HEK293T (cell line): ENCODE measurements around the gene DNAJB12.

ENCODE experiments used
- ARNT ChIP-seq: fragments of 450-650 bp; IDR thresholded peaks from 2 replicates; pipeline ENCODE4 v1.6.1; 2017; ENCODE audit warnings: mild to moderate bottlenecking
- BHLHE40 ChIP-seq: fragments of 450-650 bp; IDR thresholded peaks from 2 replicates; pipeline ENCODE4 v1.6.1; 2016; ENCODE audit warnings: mild to moderate bottlenecking, moderate library complexity, borderline replicate concordance
- CTBP1 ChIP-seq: fragments of 450-650 bp; IDR thresholded peaks from 2 replicates; pipeline ENCODE4 v1.6.1; 2016; ENCODE audit warnings: borderline replicate concordance
- FOXA1 ChIP-seq: fragments of 450-650 bp; IDR thresholded peaks from 2 replicates; pipeline ENCODE4 v1.6.1; 2016; ENCODE audit warnings: mild to moderate bottlenecking
- FOXM1 ChIP-seq: fragments of 450-650 bp; IDR thresholded peaks from 2 replicates; pipeline ENCODE4 v1.6.1; 2017; ENCODE audit warnings: mild to moderate bottlenecking, borderline replicate concordance
- L3MBTL2 ChIP-seq: fragments of 450-650 bp; conservative IDR thresholded peaks from 2 replicates; pipeline ENCODE4 v1.6.1; 2016; ENCODE audit warnings: mild to moderate bottlenecking
- LEF1 ChIP-seq: fragments of 450-650 bp; IDR thresholded peaks from 2 replicates; pipeline ENCODE4 v1.6.1; 2017; ENCODE audit warnings: mild to moderate bottlenecking, borderline replicate concordance
- NFRKB ChIP-seq: fragments of 450-650 bp; IDR thresholded peaks from 2 replicates; pipeline ENCODE4 v1.6.1; 2016; ENCODE audit warnings: mild to moderate bottlenecking, moderate library complexity
- SP1 ChIP-seq: fragments of 450-650 bp; IDR thresholded peaks from 2 replicates; pipeline ENCODE4 v1.6.1; 2017
- SUZ12 ChIP-seq: fragments of 450-650 bp; IDR thresholded peaks from 2 replicates; pipeline ENCODE4 v1.6.1; 2016; ENCODE audit warnings: mild to moderate bottlenecking
- TARDBP ChIP-seq: fragments of 450-650 bp; IDR thresholded peaks from 2 replicates; pipeline ENCODE4 v1.6.1; 2016
- ZNF384 ChIP-seq: fragments of 450-650 bp; IDR thresholded peaks from 2 replicates; pipeline ENCODE4 v1.6.1; 2016
- TF ChIP-seq, protein P1 (sequence below): fragments of 450-650 bp; IDR thresholded peaks from 2 replicates; pipeline ENCODE4 v1.6.1; 2016

- TF ChIP-seq ZNF384: no peak
- TF ChIP-seq SUZ12: no peak
- TF ChIP-seq FOXA1: no peak
- no peak for TF ChIP-seq L3MBTL2
- no peak for TF ChIP-seq ARNT
- no peak for TF ChIP-seq CTBP1
- TF ChIP-seq BHLHE40: no peak
- TF ChIP-seq LEF1: no peak
- TF ChIP-seq, protein P1, sequence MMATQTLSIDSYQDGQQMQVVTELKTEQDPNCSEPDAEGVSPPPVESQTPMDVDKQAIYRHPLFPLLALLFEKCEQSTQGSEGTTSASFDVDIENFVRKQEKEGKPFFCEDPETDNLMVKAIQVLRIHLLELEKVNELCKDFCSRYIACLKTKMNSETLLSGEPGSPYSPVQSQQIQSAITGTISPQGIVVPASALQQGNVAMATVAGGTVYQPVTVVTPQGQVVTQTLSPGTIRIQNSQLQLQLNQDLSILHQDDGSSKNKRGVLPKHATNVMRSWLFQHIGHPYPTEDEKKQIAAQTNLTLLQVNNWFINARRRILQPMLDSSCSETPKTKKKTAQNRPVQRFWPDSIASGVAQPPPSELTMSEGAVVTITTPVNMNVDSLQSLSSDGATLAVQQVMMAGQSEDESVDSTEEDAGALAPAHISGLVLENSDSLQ: no peak
- no peak for TF ChIP-seq NFRKB
- no peak for TF ChIP-seq TARDBP
- no peak for TF ChIP-seq SP1
- no peak for TF ChIP-seq FOXM1
Measured at GRCh38 chr10:72309290-72310240, 45.2 kb downstream of the DNAJB12 start.
